C4-2B (cell line): ENCODE data around the gene LPAR4.

Experiments
- H3K27ac ChIP-seq: fragments of 450-650 bp; 2 replicates; pipeline ENCODE4 v1.5.1; 2017
- CTCF ChIP-seq: fragments of 450-650 bp; conservative IDR thresholded peaks from 2 replicates; pipeline ENCODE4 v1.5.1; 2017; ENCODE audit warnings: mild to moderate bottlenecking
- ZFX ChIP-seq: fragments of 450-650 bp; IDR thresholded peaks from 2 replicates; pipeline ENCODE4 v1.6.1; 2017

The LPAR4 gene

GRCh38 chrX:78746496-78746895 is 1.0 kb upstream of the LPAR4 start:
- H3K27ac ChIP-seq = no peak overlapping the region
- TF ChIP-seq CTCF = no peak
- no peak for TF ChIP-seq ZFX

GRCh38 chrX:78747971-78748370 is 451 bp downstream of the LPAR4 start:
- TF ChIP-seq CTCF = no peak
- TF ChIP-seq ZFX = no peak
- no peak overlapping the region for H3K27ac ChIP-seq

GRCh38 chrX:78748846-78749245 is 1.3 kb downstream of the LPAR4 start:
- TF ChIP-seq ZFX (no peak), CTCF (no peak)
- H3K27ac ChIP-seq = no peak overlapping the region

GRCh38 chrX:78753571-78753970 is 6.1 kb downstream of the LPAR4 start:
- TF ChIP-seq CTCF (no peak), ZFX (no peak)
- no peak overlapping the region for H3K27ac ChIP-seq

- TF ChIP-seq ZFX (no peak), CTCF (no peak)
- H3K27ac ChIP-seq = no peak overlapping the region
Observed at GRCh38 chrX:78754917-78755316, 7.4 kb downstream of the LPAR4 start.

GRCh38 chrX:78759081-78759480 is 11.6 kb downstream of the LPAR4 start:
- TF ChIP-seq ZFX (no peak), CTCF (no peak)
- no peak overlapping the region for H3K27ac ChIP-seq

- TF ChIP-seq CTCF (no peak), ZFX (no peak)
- no peak overlapping the region for H3K27ac ChIP-seq
Observed at GRCh38 chrX:78769101-78769755, 21.7 kb downstream of the LPAR4 start.
